Measurements from ENCODE around the gene TMEM205. TPM values are rescaled to one million over a fixed set of nuclear protein-coding genes. Genes with fewer than 3 reads are reported as not detected.

The TMEM205 gene
- total and polyA plus RNA-seq, 2 of the 13 experiments (the other 11 are each of a cell fraction or from before 2014, with no cell fraction given): 45.5 to 98.7 TPM

- TF ChIP-seq HDAC1 (CRISPR knock-in tag; IDR thresholded peaks at IDR 0.05): 0 out of 2 replicates have a peak, but pooled peaks have one; percentile 27
- peak; percentile 49; the same call in 1 of the 2 replicates for TF ChIP-seq GATAD2A (CRISPR knock-in tag; IDR thresholded peaks at IDR 0.05)
- TF ChIP-seq SOX13 (IDR thresholded peaks at IDR 0.05): no peak
- peak in 1 of 2 experiments; percentile 45; a peak in 1 of 4 replicates for TF ChIP-seq SOX13 (CRISPR knock-in tag; conservative IDR thresholded peaks at IDR 0.05 in 1 of 2, IDR thresholded peaks at IDR 0.05 in 1 of 2)
- peak; percentile 16; the same call in 1 of the 2 replicates for TF ChIP-seq FOXA3 (CRISPR knock-in tag; IDR thresholded peaks at IDR 0.05)
- no peak for TF ChIP-seq DMAP1 (CRISPR knock-in tag; IDR thresholded peaks at IDR 0.05)
- TF ChIP-seq NR3C1 (CRISPR knock-in tag; IDR thresholded peaks at IDR 0.05): no peak
- TF ChIP-seq MBNL3 (CRISPR knock-in tag; conservative IDR thresholded peaks at IDR 0.05): no peak
- no peak for TF ChIP-seq ETV6 (CRISPR knock-in tag; conservative IDR thresholded peaks at IDR 0.05)
- no peak for TF ChIP-seq ZNF572 (CRISPR knock-in tag; IDR thresholded peaks at IDR 0.05)
- no peak for TF ChIP-seq BATF2 (CRISPR knock-in tag; IDR thresholded peaks at IDR 0.05)
- no peak for TF ChIP-seq ATF3 (CRISPR knock-in tag; IDR thresholded peaks at IDR 0.05)
- no peak for TF ChIP-seq RARG (CRISPR knock-in tag; IDR thresholded peaks at IDR 0.05; ENCODE audit: low read depth)
- TF ChIP-seq POLR2A (IDR thresholded peaks at IDR 0.05; ENCODE audit: insufficient read depth in 1 of 2, low read depth in 2 of 2, low read length in 2 of 2): no peak
- no peak for TF ChIP-seq ZNF546 (CRISPR knock-in tag; conservative IDR thresholded peaks at IDR 0.05)
- TF ChIP-seq ZNF124 (CRISPR knock-in tag; IDR thresholded peaks at IDR 0.05): no peak
- no peak for TF ChIP-seq SOX5 (CRISPR knock-in tag; IDR thresholded peaks at IDR 0.05; ENCODE audit: borderline replicate concordance)
- no peak for TF ChIP-seq CAMTA2 (CRISPR knock-in tag; IDR thresholded peaks at IDR 0.05; ENCODE audit: borderline replicate concordance)
- TF ChIP-seq PRDM10 (CRISPR knock-in tag; IDR thresholded peaks at IDR 0.05; ENCODE audit: low read depth): no peak
- no peak for TF ChIP-seq ISX (CRISPR knock-in tag; conservative IDR thresholded peaks at IDR 0.05)
- no peak for TF ChIP-seq ZFP36 (IDR thresholded peaks at IDR 0.05; ENCODE audit: borderline replicate concordance, low read depth, low read length, partially characterized antibody)
- no peak for TF ChIP-seq JUNB (CRISPR knock-in tag; IDR thresholded peaks at IDR 0.05; ENCODE audit: borderline replicate concordance)
- TF ChIP-seq SALL1 (CRISPR knock-in tag; IDR thresholded peaks at IDR 0.05): peak; percentile 19; the same call in 1 of the 2 replicates
- peak; percentile 69; the same call in 1 of the 2 replicates for TF ChIP-seq TFAP4 (IDR thresholded peaks at IDR 0.05; ENCODE audit: borderline replicate concordance, low read depth)
- no peak for TF ChIP-seq MXD1 (CRISPR knock-in tag; IDR thresholded peaks at IDR 0.05)
Observed at GRCh38 chr19:11387162-11388034, 41.3 kb upstream of the TMEM205 start (continued).
